GM18867 (cell line): ENCODE results near the gene SLC28A1.
"Not testable (repeated sequence)": the region's sequence is repeated elsewhere in the genome, so short reads cannot be mapped to it uniquely, and the experiment has no call there.

Source experiments
- ATAC-seq: cut with Tn5 transposase; IDR thresholded peaks from one replicate; pipeline ENCODE4 v1.9.1; 2021; ENCODE audit warnings: mild to moderate bottlenecking, moderate library complexity; ENCODE audit not compliant: unreplicated experiment

The SLC28A1 gene

GRCh38 chr15:84908564-84908963 is 24.1 kb downstream of the SLC28A1 start:
- no peak for ATAC-seq

DNA sequence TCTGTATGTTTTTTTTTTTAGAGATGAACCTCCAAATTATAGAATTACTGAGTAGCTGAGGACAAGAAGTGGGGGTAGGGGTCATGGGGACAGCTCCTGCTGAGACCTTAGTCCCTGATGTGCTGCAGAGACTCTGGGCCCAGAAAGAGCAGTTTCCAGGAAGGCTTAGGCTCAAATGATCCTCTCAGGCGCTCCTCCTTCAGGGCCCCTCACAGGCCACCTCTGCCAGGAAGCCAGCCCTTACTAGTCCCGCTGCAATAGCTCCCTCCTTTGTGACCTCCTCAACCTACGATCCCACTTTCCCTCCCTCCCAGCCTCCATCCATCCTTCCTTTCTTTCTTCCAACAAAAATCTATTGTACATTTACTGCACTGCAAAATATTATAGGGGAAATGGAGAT is 24.6 kb downstream of the SLC28A1 start:
- no peak for ATAC-seq

- no peak for ATAC-seq
These were observed 25.3 kb downstream of the SLC28A1 start for GRCh38 chr15:84909782-84910181.

- ATAC-seq: no peak
These were observed 26.6 kb downstream of the SLC28A1 start for GRCh38 chr15:84910928-84911623.

DNA sequence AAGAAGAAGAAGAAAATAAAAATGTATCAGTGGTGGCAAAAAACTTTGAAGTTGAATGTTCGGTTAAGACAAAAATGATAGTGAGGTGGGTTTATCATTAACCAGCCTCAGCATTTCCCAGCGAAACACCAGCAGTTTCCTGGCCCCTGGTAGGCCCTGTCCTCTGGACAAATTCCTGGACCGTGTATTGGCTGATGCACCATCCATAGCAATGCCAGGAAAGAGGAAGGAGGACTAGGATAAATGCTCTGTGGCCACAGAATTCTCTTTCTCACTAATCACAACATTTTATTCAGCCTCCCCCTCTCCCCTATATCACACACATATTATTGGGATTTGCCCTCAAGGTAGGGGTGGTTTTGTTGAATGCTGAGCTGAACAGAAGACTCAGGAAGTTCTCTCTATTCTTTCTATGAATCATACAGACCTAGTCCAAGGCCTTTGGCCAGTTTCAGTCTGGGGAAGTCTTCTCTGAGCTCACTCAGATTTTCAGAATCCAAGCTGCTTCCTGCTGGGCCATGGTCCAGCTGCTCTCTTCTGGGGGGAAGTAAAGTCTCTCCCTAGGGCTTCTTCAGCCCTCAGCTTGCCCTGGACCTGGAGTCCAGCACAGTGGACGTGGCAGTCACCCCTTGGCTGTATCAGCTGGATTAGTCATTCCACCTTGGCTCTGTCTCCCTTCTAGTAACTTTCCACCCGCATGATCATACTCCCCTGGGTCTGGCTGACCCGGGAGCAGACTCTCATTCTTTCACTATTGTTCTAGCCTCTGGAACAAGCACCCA is 27.6 kb downstream of the SLC28A1 start:
- no peak for ATAC-seq

DNA sequence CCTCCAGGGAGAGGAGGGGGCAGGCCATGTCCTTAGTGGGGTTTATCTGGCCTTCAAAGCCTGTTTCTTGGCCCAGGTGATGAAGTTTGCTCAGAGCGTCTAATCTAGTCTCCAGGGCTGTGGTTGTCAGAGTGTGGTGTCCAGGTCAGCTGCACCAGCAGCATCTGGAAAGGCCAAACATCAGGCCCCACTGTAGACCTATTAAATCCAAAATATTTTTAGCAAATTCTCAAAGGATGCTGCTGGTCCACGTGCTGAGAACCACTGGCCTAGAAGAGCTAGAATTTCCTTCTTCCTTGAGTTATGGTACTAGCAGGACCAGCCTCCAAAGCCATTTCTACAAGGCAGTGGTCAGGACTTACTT is 28.9 kb downstream of the SLC28A1 start:
- no peak for ATAC-seq

GRCh38 chr15:84914351-84914750 is 29.9 kb downstream of the SLC28A1 start:
- ATAC-seq: no peak

- peak; percentile 94 for ATAC-seq
These were observed 30.6 kb downstream of the SLC28A1 start for GRCh38 chr15:84914909-84915605.

DNA sequence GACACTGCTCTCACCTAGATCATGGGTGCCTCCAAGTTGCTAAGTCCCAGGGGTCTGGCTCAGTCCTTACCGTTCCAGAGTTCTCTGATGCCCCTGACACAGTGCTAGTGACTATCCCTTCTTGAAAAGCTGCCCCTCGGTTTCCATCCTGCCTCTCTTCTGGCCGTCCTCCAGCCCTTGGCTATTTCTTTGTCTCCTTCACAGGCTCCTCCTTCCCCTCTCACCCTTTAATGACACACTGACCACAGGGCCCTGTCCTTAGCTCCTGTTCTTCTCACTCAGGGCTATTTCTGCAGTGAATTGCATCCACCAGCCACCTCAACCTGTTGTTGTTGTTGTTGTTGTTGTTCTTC is 31.1 kb downstream of the SLC28A1 start:
- ATAC-seq: no peak

GRCh38 chr15:84917452-84917851 is 33.0 kb downstream of the SLC28A1 start:
- no peak for ATAC-seq

DNA sequence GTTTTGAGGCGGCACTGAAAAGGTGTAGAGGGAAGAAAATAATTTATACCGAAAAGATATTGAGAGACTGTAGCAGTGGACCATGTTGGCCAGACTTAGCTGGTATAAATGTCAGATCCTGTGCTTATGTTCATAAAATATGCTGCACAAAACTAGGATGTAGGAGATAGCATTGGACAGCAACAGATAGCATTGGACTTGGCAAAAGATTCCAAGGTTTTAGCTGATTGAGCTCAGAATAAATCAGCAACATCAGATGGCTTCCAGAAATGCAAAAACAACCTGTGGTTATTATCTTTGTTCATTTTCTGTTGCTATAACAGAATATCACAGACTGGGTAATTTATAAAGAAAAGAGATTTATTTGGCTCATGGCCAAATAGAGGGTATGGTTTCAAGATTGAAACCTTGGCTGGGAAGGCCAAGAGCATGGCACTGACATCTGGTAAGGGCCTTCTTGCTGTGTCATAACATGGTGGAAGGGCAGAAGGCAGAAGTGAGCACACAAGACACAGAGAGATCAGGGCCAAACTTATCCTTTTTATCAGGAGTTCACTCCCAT is 34.7 kb downstream of the SLC28A1 start:
- no peak for ATAC-seq

- no peak for ATAC-seq
These were observed 36.7 kb downstream of the SLC28A1 start for GRCh38 chr15:84921121-84921520.

DNA sequence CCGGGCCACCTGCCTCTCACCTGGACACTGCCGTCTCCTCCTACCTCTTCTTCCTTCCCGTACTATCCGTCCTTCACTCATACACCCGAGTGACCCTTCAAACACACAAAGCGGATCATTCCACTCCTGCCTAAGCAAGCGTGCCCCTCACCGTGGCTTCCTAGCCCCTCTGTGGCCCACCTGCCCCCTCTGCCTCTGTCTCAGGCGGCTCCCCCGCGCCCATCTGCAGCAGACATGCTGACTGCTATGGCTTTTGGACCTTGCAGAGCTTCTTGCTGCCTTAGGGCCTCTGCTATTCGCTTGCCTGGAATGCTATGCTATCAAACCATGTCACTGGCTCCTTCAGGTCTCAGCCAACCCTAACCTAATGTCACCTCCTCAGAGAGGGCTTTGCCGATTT is 38.1 kb downstream of the SLC28A1 start:
- ATAC-seq: no peak

- ATAC-seq: no peak
These were observed 39.7 kb downstream of the SLC28A1 start for GRCh38 chr15:84924077-84924731.

- ATAC-seq: not testable (repeated sequence)
These were observed 40.5 kb downstream of the SLC28A1 start for GRCh38 chr15:84924821-84925569.

GRCh38 chr15:84925906-84926305 is 41.4 kb downstream of the SLC28A1 start:
- no peak for ATAC-seq

DNA sequence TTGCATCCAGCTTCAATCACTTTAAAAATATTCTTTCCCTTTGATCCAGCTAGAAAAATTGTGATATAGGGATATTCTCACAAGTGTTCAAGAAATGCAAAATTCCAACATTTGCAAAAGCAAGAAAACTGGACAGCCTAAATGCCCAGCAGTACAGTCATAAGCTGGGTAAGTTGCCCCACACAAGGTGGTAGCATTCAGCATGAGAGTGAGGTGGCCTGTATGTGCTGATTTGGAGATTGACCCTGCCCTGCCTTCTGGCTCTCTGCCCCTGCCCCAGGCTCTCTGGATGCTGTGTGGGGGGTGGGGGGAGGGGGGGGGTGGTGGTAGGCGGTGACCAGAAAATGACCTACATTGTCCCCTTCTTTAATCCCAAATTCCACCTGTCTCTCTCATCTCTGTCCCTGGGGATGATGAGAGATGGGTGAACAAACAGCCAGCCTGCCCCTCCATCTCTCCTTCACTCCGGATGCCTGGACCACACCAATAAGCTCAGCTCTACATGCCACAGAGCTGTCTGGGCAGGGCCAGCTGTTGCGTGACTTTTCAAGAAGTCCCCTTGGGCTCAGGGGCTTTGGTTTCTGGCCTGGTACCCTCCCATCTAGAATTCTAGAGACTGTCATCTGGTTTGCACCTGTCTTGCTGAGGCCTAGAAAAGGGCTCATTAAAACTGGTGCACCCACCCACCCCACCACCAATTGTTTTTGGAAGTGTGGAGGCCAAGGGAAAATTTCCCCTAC is 42.2 kb downstream of the SLC28A1 start:
- ATAC-seq: no peak

GRCh38 chr15:84928843-84929168 is 44.3 kb downstream of the SLC28A1 start:
- ATAC-seq: no peak

- no peak for ATAC-seq
These were observed 45.5 kb downstream of the SLC28A1 start for GRCh38 chr15:84929795-84930603.
